HPDE6-E6E7 (cell line): ENCODE results near the gene ACSF3.
A peak's percentile ranks its signal among the peaks of the same experiment; 100 is the strongest.

ENCODE experiments used
- DNase-seq: peaks from one replicate; pipeline ENCODE4 v3.0.0; 2011; ENCODE audit warnings: missing footprints; ENCODE audit errors: extremely low spot score

The ACSF3 gene

DNA sequence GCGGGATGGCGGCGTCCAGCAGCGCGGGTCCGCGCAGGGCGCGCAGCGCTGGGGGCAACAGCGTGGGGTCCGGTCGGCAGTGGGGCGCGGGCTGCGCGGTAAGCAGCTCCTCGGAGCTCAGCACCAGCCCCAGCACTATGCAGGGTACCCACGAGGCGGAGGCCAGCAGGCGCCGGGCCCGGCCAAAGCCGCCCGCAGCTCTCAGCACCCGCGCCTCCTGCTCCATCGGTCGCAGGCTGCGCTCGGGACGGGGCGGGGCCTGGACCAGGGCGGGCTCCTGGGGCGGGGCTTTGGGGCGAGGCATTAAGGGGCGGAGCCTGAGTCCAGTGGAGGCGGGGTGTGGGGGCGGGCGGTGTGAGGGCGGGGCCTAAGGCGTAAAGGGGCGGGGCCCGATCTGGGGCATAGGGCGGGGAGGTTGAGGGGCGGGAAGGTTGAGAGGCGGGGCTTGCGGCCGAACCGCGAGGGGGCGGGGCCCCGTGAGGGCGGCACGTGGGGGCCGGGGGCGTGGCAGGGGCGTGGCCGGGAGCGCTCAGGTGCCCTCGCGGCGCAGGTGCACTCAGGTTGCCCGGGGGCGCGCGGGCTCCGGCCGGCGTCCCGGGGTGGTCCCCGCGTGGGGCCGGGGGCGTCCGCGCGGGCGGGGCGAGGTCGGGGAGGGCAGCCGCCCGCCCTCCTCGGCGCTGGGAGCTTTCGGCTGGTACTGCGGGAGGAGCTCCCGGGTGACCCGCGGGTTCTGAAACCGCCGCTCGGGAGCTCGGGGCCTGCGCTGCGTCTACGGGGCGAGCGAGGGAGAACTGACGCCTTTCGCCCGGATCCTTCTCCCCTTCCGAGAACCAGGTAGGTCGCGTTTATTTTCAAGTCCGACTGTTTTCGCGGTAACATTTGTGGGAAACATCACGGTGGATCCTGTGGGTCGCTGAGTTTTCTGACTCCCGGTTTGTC is 108.1 kb downstream of the ACSF3 start:
- peak; percentile 66 for DNase-seq

DNA sequence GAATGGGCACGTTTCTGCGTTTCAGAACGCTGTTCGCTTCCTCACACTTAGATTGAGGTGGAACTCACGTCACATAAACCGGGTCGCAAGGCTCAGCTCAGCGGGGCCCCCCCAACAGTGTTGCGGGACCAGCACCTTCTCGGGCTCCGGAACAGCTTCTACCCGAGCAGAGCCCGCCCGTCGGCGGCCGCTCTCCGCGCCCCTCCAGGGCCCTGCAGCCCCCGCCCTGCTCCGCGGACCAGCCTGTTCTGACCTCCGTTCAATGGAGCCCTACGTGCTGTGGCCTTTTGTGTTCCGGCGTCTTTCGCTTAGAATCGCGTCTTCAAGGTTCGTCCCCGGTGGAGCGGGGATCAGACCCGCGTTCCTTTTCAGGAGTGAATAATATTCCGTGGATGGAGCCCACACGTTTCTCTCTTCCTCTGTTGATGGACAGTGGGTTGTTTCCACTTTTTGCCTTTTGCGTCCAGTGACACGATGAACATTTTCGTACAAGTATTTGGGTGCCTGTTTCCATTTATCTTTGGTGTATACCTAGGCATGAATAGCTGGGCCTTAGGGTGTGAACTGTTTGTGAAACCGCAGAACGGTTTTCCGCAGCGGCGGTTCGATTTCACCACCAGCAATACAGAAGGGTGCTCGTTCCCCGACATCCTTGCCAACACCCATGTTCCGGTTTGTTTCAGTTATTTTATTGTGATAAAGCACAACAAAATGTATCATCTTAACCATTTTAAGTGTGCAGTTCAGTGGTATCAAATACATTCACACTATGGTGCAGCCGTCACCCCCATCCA is 109.0 kb downstream of the ACSF3 start:
- no peak for DNase-seq
